RWPE1 (cell line): ENCODE results near the gene GNG5.

Source experiments
- CTCF ChIA-PET: fragments of 350-600 bp; sonication (Branson Sonifier 250); formaldehyde crosslinking; extraction: SDS; loops from one replicate; lab custom pipeline; 2021; lab: Yijun Ruan, JAX
- POLR2A ChIA-PET: fragments of 400-600 bp; formaldehyde crosslinking; extraction: SDS; loops from one replicate; lab custom pipeline; 2020; ENCODE audit warnings: antibody characterized with exemption; ENCODE audit not compliant: low non-redundant PET; lab: Yijun Ruan, JAX
- DNase-seq: peaks from one replicate; pipeline ENCODE4 v3.0.0; 2012; ENCODE audit warnings: low spot score
- H3K27ac ChIP-seq: fragments of 450-650 bp; 2 replicates; pipeline ENCODE4 v1.5.1; 2017
- CTCF ChIP-seq: fragments of 450-650 bp; conservative IDR thresholded peaks from 2 replicates; pipeline ENCODE4 v1.5.1; 2017; ENCODE audit warnings: low read depth, mild to moderate bottlenecking

GNG5 gene

GRCh38 chr1:84506729-84507453 lies 510 bp upstream of the GNG5 start:
- POLR2A ChIA-PET, result no interaction called here
- peak overlapping the region; percentile 96 for H3K27ac ChIP-seq
- CTCF ChIA-PET, result interaction anchor here (0.6 kb wide), 1 partner anchor 391 kb away, joined by 3 read pairs; no protein-coding TSS in a partner anchor
- DNase-seq, result no peak
- TF ChIP-seq CTCF, result no peak

- POLR2A ChIA-PET, result interaction anchor here (0.6 to 0.9 kb wide), 3 partner anchors 14 to 131 kb away, joined by 3 read pairs; no protein-coding TSS in a partner anchor
- CTCF ChIA-PET, result interaction anchor here (0.6 kb wide), 2 partner anchors 115 to 119 kb away, joined by 3 to 4 read pairs; no protein-coding TSS in a partner anchor
- no peak for TF ChIP-seq CTCF
- H3K27ac ChIP-seq, result peak overlapping the region; percentile 96
- peak; percentile 52 for DNase-seq
Measured at GRCh38 chr1:84505493-84506001, 834 bp downstream of the GNG5 start.

DNA sequence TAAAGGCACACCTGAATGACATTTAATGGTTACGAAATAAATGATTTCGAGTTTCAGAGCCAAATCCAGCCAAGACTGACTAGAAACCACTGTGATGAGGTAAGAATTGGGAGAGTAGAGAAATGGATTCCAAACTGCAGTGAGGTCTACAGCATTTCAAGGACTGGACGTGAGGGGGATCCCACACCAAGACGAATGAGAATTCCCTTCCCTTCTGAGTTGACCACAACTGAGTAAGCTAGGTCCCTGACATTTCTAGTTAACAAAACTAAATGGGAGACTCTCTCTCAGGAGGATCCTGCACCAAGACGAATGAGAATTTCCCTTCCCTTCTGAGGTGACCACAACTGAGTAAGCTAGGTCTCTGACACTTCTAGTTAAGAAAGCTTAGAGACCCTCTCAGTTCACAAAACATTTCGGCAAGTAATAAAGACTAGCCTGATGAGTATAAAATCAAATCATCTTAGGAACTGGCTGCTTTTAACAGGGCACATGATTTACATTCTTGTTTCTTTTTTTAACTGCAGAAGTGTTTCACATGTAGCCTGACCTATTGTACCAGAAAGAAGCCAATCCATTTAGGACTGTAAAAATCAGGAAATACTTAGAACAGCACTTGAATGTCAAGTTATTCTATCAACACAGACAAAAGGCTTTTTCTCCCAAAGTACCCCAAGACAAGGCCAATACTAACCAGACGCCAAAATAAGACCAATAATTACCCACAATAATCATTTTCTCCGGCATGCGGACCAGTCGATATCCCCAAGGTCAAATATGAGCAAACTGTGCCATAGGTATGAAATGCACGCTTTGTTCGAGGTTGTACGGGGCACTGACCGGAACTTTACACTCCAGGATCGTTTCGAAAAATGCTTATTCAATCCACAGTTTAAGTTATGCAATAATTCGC lies 1.5 kb downstream of the GNG5 start:
- ChIA-PET POLR2A (interaction anchor here (0.9 kb wide), 1 partner anchor 132 kb away, joined by 3 read pairs; no protein-coding TSS in a partner anchor), CTCF (interaction anchor here (1.3 kb wide), 1 partner anchor 115 kb away, joined by 7 read pairs; no protein-coding TSS in a partner anchor)
- peak overlapping the region; percentile 96 for H3K27ac ChIP-seq
- no peak for TF ChIP-seq CTCF
- DNase-seq, result peak; percentile 15

DNA sequence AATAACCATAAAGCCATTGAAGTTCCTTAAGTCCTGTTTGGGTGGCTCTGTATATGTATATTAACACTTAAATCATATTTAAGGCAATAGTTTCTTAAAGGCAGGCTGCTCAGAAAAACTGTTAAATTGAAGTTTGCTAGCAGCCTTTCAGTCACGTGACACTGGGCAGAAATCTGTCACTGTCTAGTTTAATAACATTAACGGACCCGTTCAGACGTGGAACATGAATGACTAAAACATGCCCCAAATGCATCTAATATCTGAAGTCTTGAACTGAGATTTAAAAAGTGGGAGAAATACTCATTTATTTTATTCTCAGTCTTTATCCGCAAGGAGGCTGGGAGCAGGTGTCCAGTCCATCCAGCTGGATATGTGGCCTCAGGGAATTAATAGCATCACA lies 3.5 kb downstream of the GNG5 start:
- CTCF ChIA-PET, result no interaction called here
- TF ChIP-seq CTCF, result no peak
- no peak for DNase-seq
- H3K27ac ChIP-seq, result no peak overlapping the region
- POLR2A ChIA-PET, result no interaction called here

DNA sequence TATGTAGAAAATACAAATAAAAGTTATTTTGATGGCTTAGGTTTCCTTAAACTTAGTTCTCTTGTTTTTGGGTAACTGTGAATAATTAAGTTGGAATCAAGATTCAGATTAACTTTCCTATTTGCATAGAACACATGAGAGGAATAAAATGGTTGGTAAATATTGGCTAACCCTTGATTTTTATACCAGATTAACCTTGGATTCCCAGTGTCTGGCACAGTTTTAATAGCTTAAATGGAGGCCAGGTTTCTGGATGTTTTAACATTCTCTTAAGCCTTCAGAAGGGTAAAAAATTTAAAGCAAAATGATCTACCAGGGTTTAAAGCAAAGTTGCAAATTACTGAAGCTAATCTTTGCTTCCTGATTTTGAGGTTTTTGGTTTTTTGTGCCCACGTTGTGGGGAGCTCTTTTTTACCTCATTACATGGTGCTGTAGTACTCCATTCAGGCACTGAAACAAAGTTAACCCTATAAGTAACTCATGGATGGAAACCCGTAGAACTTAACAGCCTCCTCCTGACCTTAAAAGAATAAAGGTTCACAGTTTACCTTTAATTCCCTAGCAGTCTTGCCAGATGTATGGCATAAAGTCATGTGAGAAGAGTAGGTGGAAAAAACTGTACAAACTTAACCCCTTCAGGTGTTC lies 8.6 kb downstream of the GNG5 start:
- no peak overlapping the region for H3K27ac ChIP-seq
- no peak for TF ChIP-seq CTCF
- CTCF ChIA-PET, result interaction anchor here (0.6 to 1.1 kb wide), 2 partner anchors 184 to 256 kb away, joined by 3 read pairs; no protein-coding TSS in a partner anchor
- no peak for DNase-seq
- POLR2A ChIA-PET, result no interaction called here

DNA sequence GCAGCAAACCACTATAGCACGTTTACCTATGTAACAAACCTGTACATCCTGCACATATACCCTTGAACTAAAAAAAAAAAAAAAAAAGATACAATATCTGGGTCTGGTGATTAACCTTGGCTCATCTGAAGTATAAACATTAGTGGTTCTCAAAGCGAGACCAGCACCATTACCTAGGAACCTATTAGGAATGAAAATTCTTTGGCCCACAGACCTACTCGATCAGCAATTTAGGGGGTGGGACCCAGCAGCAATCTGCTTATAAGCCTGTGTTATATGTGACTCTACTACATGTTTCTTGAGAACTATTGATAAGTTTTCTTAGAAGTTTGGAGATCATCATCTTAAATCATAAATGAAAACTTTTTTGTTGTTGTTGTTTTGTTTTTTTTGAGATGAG lies 9.9 kb downstream of the GNG5 start:
- ChIA-PET POLR2A (no interaction called here), CTCF (no interaction called here)
- no peak for TF ChIP-seq CTCF
- no peak for DNase-seq
- no peak overlapping the region for H3K27ac ChIP-seq
